NCI-H82 treated with DMSO at 0.1 percent for 48 hours (cell line): ENCODE results near the gene DHRS13.
A peak's percentile ranks its signal among the peaks of the same experiment; 100 is the strongest.

Source experiments
- DNase-seq: peaks from one replicate; lab custom pipeline; 2025; ENCODE audit not compliant: unreplicated experiment; lab: John Stamatoyannopoulos, UW

DHRS13 gene

DNA sequence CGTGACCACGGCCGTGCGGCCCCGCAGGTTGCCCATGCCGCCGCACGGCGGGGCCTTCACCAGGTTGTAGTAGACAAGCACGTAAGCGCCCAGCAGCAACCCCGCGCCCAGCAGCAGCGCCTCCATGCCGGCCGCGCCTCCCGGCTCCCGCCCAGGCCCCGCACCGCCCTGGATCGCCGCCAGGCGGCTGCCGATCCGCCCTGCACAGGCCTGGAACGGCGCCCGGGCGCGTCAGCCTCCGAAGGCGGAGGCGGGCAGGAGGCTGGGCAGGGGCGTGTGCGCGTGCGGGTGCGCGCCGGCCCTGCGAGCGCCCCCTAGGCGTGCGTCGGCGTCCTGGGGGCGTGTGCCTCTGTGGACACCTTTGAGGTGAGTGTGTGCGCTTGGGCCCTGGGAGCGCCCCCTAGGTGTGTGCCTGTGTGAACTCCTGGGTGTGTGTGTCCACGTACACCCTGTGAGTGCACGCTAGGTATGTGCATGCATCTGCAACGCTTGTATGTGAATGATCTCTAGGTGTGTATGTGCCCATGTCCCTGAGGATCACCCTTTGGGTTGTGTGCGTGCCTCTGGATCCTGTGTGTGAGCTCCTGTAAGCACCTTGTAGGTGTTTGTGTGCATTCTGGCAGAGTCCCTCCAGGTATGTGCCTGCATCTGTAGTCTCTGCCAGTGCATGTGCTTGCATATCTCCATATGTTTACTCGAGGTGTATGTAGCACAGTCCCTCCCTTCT, at the start of gene DHRS13:
Gene DHRS13, minus strand, starts transcription at position 261 of the 727 bp plus-strand sequence. Its CDS starts 135 bp downstream, at position 126.
- peak; percentile 87 for DNase-seq

GRCh38 chr17:28951991-28952975, 49.4 kb upstream of the DHRS13 start:
- DNase-seq: peak; percentile 100

GRCh38 chr17:28951428-28951990, 48.6 kb upstream of the DHRS13 start, which contains the start of gene PHF12:
Gene PHF12, minus strand, starts transcription at chr17:28951518. Its CDS starts 558 bp downstream, at chr17:28950960.
- peak; percentile 100 for DNase-seq

- DNase-seq: no peak
Observed at GRCh38 chr17:28950752-28951427, 48.0 kb upstream of the DHRS13 start.

DNA sequence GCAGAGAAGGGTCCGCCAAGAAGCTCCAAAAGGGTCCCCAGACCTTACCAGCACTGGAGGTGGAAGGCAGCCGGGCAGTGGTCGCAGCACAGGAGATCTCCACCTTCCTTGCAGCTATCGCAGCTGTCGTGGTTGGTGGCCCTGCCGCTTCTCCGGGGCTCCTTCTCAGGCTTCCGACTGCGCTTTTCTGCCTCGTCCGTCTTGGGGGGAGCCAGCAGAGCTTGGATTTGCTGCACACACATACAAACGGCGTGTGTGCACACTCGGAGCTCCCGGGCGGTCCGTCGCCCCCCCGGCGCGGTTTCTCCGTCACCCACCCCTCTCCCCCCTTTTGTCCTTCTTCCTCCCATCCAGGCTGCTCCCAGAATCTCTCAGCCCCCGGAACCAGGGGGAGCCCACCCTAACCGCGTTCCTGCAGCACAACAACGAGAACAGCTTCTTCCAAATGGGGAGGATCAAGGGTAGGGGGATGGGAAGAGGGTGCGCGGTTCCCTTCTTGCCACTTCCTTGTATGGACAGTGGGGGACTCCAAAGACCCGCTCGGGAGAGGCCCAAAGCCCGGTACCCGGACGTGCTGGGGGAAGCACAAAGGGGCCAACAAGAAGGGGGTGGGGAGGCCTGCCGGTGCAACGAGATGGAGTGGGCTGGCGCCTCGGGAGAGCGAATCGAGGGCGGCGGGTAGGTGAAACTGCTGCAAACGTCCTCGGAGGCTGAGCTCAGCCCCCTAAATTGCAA, 47.3 kb upstream of the DHRS13 start:
- peak; percentile 11 for DNase-seq

- DNase-seq: no peak
Observed at GRCh38 chr17:28949185-28950016, 46.5 kb upstream of the DHRS13 start.

DNA sequence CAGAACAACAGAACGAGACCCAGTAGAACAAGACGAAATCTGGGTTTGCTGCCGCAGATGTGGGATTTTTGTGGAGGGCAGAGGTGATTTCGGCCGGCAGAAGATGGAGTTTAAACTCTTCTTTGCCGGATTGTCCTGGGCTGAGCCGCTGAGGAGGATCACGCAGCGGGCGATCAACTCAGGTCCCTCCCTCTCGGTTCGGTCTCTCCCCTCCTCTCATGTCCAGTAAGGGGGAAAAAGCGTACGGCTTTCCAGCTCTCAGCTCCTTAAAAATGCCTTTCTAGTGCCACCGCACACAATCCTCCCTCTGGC, 46.0 kb upstream of the DHRS13 start:
- no peak for DNase-seq

GRCh38 chr17:28948342-28948741, 45.5 kb upstream of the DHRS13 start:
- DNase-seq: no peak

DNA sequence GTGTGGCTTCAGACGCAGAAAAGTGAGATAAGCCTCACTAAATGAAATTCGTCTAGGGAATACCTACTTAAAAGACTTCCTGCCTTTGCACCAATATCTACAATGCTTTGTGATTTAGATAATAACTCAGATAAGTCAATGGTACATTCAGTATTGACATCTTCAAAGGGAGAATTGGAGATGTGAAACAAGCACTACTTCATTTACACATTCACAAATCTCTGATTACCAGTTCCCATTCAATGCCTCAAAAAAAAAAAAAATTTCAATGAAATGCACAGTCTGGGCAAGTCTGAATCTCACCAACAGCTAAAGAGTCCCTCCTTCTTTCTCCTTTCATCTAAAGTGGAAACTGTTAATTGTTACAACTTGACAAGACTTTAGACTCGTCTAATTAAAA, 44.8 kb upstream of the DHRS13 start:
- DNase-seq: no peak

GRCh38 chr17:28946239-28946638, 43.4 kb upstream of the DHRS13 start:
- no peak for DNase-seq

DNA sequence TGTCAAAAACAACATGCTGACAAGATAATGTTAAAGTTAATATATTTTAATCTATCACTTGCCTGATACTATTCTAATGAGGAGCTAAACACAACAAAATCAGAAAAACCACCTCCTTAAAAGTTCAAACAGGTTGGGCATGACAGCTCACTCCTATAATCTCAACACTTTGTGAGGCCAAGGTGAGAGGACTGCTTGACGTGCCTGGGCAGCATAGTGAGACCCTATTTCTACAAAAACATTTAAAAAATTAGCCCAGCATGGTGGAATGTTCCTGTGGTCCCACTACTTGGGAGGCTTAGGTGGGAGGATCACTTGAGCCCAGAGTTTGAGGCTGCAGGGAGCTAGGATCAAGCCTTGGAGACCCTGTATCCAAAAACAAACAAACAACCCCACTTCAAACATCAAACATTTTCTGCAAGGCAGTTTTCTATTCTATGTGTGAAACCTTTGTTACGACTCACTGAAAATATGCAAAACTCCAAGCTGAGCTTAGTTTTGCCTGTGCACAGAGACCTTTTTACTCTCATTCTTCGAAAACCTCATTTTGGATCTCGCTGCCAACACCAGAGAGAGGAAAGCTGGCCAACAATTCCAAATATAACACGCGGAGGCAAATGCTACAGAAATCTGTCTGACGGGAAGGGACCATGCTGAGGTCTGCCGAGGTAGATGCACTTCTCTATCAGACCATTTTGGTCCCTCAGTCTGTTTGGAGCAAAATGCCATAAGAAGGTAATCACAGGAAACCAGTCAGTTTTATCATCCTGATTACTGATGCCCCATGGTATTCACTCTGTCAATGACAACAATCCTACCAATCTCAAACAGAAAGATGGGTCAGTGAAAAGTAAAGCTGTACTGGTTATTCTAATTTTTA, 42.2 kb upstream of the DHRS13 start:
- no peak for DNase-seq

GRCh38 chr17:28944343-28944742, 41.5 kb upstream of the DHRS13 start:
- DNase-seq: no peak

DNA sequence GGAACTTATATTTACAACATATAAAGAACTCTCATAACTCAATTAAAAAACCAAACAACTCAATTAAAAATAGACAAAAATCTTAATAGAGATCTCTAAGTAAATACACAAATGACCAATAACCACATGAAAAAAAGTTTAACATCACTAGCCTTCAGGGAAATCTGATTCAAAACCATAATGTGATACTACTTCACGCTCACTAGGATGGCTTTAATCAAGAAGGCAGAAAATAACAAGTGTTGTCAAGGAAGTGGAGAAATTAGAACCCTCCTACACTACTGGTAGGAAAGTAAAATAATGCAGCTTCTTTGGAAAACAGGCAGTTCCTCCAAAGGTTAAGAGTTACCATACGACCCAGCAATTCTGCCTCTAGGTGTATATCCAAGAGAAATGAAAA, 40.0 kb upstream of the DHRS13 start:
- no peak for DNase-seq

GRCh38 chr17:28941251-28941650, 38.4 kb upstream of the DHRS13 start:
- DNase-seq: no peak

- DNase-seq: no peak
Observed at GRCh38 chr17:28940675-28941074, 37.8 kb upstream of the DHRS13 start.

GRCh38 chr17:28940142-28940541, 37.3 kb upstream of the DHRS13 start:
- DNase-seq: no peak

- DNase-seq: no peak
Observed at GRCh38 chr17:28938552-28938951, 35.7 kb upstream of the DHRS13 start.

DNA sequence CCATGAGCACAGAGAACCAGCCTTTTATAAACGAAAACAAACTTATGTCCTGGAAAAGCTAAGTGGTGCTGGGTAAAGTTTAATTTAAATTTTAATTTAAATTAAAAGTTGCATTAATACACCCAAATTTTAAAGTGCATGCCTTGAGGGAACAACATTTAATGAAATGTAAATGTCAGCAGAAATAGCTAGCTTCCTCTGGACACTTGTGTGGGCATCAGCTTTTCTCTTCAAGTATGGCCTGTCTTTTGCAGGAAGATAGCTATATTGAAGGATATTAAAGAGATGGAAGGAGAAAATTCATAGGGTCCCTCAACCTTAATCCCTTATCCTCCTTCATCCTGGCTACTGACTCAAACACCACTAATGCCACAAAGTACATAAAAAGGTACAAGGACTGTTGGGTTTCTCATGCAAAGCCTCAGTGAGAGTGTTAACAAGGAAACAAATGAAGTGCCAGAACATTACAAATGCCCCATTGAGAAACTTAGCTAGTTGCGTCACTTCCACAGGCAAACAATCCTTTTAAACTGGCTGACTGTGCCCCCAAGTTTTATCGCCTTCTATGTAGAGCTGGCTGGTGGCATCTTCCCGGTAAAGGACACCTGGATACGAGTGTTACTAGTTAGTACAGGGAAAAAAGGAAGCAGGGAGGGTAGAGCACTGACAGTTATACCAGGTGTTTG, 34.3 kb upstream of the DHRS13 start:
- DNase-seq: no peak
